Middle frontal gyrus (tissue), 1 donor: ENCODE data around the gene FGFR4.

Experiments
- DNase-seq: peaks from one replicate; pipeline ENCODE4 v3.0.0-alpha.2; 2015; ENCODE audit warnings: low spot score; ENCODE audit errors: extremely low spot score

FGFR4 gene

DNA sequence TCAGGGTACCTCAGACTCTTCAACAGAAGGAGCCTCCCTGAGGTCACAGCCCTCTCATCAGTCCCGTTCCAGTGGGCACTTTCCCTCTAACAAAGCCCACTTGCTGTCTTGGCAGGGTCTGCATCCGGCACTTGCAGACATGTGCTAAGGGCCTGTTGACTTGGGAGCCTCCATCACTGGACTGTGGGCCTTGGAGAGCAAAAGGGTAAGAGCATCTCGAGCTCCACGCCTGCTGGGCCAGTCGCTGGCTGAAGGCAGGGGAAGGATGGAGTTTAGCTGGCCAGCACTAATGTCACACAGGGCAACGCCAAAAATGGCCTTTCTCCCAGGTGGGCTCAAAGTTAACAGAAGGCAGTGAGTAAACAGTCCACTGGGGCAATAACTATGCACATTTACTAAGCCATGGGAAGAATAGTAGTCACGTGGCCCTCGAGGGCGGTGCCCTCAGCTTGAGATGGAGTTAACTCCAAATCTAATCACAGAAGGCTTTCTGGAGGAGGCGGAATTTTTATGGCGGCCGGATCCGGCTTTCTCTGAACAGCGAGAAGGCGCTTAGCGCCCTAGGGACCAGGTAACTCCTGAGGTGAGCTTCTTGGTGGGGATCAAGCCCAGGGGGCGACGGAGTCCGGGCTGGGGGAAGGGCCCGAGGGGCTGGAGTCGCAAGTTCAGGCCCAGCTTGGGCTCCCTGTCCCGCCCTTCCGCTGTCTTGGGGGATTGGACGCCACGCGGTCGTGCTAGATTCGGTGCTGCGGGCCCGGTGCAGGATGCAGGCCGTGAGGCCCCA is 44.8 kb downstream of the FGFR4 start:
- DNase-seq: no peak

DNA sequence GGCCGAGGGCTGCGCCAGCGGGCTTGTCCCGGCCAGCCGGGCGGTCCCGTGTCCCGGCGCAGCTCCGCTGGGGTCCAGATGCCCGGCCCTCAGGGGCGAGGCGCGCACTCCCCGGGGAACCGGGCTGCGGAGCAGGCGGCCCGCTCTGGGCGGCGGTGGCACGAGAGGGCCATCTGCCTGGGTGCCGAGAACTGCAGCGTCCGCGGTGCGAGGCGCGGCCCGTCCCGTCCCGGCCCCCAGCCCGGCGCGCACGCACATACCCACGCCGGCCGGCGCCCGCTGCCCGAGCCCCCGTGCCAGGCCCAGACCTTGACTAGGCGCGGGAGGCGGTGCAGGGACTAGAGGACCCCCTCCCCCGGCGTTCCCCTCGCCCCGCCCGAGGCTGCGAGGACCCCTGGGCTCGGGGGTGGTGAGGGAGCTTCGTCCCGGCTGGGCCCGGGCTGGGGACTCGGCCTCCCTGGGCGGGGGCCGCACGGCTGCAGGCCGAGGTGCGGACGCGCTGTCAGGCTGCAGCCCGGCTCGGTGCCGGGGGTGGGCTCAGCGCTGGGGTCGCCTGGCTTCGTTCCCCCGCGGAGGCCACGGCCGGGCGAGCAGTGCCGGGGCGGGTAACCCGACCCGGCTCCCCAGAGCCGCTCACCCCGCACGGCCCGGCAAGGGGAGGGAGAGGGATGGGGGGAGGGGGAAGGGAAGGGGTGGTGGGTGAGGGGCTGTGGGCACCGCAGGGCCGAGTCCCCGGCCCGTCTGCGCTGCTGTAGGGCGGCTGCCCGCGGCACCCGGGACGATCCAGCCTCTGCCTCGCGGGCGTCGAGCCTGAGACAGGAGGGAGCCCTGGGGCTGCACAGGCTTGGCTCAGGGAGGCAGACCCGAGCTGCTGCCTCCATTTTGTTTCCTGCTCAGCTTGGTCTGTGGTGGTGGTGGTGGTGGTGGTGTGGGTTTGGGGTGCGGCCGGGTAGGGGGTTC is 45.7 kb downstream of the FGFR4 start:
- no peak for DNase-seq

DNA sequence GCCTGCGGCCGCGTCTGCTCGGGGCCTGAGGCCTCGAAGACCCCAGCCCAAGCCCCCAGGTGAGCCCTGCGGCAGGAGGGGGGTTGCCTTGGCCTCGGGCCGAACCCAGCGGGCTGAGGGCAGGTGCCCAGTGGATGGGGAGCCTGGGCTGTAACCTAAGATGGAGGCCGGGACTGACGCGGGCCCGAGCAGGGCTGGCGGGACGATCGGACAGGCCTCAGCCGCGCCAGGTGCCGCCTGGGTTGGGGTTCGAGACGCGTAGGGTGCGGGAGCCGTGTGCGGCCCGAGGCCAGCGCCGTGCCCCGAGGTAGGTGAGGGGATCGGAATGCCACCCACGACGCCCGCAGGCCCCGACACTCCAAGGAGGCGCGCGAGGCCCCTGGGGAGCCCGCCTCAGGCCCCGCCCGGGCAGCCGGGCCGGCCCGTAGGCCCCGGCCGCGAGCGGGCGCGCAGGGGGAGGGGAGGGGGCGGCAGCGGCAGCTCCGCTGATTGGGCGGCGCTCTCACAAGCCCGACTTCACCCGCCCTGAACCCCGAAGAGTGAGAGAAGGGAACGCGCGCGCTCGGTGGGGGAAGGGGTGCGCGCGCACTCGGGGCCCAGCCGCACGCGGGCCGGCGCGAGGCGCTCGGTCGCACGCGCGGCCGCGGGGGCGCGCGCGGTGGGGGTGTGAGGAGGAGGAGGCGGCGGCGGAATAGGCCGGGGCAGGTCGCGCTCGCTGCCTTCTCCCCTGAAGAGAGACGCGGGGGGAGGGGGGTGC is 46.6 kb downstream of the FGFR4 start, which contains the start of gene NSD1:
Gene NSD1, plus strand, starts transcription at position 678 of the 757 bp plus-strand sequence. CDS start 1,331 bp downstream, outside the sequence.
- DNase-seq: peak; percentile 90

DNA sequence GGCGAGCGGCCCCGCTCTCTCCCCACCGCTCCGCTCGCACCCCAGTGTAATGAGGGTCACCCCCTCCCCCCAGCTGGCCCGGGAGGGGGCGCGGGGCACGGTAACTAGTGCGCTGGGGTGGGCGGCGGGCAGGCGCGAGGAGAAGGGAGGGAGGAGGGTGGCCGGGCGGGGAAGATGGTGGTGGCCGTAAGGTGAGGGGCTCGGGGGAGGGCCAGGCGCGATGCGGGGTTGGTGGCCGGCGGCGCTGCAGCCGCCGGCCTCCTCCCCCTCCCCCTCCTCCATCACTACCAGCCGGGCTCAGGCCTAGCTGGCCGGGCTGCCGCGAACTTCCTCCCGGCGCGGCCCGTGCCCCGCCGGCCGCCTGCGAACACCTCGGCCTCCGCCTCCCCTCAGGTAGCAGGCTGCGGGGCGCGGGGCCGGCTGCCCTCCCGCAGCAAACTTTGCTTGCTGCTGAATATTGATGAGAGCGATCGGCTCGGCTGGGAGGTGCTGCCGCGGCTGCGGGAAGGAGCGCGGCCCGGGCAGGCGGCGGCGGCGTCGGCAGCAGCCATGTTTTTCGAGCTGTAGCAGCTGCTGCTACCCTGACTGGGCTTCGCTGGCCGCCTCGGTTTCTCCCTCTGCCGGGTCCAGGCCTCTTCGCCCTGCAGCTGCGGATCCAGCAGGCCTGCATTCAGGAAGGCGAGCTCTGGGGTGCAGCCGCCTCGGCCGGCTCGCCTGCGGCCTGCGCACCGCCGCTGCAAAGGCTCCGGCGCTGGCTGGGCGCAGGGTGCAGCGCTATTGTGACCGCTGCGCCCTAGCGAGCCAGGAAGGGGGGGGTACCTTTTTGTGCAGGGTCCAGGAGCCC is 47.4 kb downstream of the FGFR4 start:
- DNase-seq: no peak

DNA sequence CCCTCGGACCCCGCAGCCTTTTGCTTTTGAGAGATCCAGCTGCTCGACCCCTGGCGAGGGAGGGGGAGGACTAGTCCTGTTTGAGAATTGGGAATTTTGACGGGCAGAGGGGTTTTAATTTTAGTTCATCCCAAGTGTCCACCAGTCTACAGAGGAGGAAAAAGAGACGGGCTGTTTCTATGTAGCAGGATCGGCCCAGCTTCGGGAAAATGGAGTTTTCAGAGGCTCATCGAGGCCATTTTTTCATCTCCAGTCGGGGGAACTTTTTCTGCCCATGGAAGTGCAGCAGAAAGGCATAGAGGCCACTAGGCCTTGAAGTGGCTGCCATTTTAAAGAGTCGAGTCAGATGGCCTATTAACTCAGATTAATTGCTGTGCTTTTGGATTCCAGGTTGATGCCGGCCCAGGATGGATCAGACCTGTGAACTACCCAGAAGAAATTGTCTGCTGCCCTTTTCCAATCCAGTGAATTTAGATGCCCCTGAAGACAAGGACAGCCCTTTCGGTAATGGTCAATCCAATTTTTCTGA is 48.0 kb downstream of the FGFR4 start:
- DNase-seq: no peak

DNA sequence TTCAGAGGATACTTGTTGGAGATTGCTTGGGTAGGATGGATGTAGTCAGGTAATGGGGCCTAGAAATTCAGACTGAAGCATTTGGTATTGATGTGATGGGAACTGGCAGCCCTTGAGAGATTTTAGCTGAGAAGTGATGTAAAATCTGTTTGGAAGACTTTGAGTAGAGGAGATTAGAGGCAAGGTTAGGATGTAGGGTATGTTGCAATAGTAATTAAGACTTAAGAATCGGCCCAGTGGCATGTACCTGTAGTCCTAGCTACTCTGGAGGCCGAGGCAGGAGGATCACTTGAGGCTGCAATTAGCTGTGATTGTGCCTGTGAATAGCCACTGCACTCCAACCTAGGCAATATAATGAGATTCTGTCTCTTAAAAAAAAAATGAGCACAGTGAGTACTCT is 53.6 kb downstream of the FGFR4 start:
- no peak for DNase-seq

DNA sequence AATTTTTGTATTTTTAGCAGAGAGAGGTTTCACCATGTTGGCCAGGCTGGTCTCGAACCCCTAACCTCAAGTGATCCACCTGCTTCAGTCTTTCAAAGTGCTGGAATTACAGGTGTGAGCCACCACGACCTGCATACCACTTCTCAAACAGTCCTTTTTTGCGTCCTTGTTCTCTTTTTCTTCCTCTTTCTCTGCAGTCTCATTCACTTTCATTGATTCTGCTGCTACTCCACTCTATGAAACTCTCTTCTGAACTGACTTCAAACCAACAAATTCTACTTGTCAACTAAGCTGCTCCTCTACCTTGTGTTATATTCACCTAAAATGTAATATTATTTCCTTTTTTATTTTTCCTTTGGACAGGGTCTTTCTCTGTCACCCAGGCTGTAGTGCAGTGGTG is 54.8 kb downstream of the FGFR4 start:
- DNase-seq: no peak

DNA sequence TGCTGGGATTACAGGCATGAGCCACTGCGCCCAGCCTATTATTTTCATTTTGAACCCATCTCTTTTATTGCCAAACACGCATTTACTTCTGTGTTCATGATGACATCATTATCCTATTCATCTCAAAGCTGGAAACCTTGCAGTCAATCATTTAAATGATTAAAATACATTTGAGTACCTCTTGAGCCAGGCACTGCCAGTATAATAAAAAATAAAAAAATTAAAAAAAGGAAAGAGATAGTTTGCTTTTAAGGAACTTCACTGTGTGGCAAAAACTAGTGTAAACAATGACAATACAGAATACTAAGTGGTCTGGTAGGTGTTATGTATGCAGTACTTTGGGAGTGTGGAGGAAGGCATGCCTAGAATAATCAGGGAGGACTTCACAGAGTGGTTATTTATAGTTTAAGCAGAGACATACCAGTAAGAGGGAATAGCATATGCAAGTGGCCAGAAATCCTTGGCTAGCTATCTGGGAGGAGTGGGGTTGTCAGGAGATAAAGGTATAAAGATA is 55.4 kb downstream of the FGFR4 start:
- DNase-seq: no peak

DNA sequence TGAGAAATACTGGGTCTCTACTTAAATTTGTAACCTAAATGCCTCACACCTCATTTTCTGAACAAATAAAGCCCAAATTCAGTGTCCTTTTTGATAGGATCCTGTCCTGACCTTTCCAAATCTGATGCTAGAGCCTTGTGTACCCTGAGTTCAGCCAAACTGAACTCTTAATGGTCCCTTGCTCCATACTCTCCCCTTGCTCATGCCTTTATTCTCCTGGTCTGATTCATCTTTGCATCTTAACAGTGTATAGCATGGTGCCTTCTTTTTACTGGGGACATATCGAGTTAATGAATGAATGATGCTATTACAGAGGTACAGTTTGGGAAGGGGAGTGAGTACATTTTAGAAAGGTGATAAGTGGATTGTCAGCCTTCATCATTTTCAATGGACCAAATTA is 56.1 kb downstream of the FGFR4 start:
- DNase-seq: no peak

DNA sequence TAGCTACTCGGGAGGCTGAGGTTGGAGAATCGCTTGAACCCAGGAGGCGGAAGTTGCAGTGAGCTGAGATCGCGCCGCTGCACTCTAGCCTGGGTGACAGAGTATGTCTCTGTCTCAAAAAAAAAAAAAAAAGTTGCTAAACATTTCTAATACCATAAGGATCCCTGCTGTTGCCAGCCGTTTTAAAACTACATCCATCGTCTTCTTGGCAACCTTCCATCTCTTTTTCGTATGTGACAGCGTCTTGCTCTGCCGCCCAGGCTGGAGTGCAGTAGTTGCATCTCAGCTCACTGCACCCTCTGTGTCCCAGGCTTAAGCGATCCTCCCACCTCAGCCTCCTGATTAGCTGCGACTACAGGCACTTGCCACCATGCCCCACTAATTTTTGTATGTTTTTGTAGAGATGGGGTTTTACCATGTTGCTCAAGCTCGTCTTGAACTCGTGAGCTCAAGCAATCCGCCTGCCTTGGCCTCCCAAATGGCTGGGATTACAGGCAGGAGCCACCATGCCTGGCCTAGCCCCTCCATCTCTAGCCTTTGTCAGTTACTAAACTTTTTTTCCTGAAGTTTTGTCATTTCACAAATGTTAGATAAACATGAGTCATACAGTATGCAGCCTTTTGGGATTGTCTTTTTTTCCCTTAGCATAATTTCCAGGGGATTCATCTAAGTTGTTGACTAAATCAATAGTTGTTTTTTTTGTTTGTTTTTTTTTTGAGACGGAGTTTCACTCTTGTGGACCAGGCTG is 60.4 kb downstream of the FGFR4 start:
- DNase-seq: no peak
